ENCODE results near the gene MON2. TPM values are rescaled to one million over a fixed set of nuclear protein-coding genes. Genes with fewer than 3 reads are reported as not detected.

MON2 gene
- total RNA-seq, 1 experiment from 2014 or later: 24.6 TPM

DNA sequence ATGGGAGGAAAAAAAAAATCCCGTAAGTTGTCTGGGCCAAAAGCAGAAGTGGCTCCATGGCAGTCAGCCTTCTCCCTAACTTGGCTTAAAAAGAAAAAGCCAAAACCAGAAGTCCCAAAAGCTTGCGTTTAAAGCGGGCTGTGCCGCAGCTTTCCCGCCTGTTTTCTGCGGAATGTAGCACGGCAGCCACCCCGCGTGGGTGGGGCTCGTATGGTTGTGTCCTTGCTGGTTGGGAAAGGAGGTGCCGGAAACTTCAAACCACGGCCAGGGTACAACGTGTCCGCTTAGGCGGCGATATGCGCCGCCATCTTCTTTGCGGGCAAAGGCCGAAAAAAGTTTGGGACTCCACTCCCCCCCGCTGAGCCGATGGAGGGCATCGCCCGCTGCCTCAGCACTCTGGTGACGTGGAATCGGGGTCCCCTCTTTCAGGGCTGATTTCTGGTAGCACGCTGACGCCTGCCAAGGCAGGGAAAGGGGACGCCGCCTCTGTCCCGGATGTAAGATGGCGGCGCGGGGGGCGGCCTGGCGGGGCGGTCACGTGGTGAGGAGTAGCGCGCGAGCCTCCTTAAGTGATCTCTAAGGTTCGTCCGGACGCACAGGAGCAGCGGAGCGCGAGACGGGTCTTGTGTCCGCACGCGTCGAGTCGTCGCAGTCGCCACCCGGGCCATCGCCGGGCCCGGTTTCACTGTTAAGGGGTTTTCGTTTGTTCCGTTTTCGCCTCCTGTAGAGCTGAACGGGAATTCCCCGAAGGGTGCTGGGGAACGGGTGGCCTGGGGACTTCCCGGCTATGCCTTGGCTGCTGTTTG lies 135.8 kb downstream of the MON2 start:
- H3K9me3 ChIP-seq (replicated peaks): no peaks in the 10 kb centered on the region
- no peaks in the 10 kb centered on the region for H3K27me3 ChIP-seq
- peak; percentile 93 for DNase-seq
- no peaks in the 10 kb centered on the region for H3K36me3 ChIP-seq
- H3K4me1 ChIP-seq: peaks cover 9% of the 10 kb centered on the region
- H3K4me3 ChIP-seq: peak overlapping the region; percentile 84
- peak overlapping the region; percentile 98 for H3K27ac ChIP-seq

DNA sequence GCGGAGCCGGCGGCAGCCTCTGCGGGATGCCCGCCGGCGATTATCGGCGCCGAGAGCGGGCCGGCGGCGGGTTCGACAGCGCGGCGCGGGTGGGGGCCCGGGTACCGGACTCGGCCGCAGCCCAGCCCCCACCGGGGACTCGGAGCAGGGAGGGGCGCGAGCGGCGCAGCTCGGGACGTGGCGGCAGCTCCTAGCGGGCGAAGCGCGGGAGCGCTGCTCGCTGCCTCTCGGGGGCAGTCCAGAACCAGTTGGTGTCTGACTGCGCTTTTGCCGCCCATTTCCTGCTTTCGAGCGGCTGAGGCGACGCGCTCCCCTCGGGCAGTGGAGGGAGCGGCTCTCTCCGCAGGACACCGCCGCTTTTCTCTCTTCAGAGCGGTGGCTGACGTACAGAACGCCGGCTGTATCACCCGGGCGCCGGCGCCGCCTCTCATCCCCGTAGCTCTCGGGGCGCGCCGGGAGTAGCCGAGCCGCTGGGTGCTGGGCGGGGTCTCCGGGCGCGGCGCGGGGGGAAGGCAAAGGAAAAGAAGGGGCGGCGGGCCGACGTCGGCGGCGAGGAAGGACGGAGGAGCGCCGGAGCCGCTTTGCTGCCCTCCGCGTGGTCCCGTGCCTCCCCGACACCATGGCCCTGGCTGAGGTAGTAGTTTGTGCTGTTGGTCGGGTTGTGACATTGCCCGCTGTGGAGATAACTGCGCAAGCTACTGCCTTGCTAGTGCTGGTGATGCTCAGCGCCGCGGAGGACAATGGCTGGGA lies 136.6 kb downstream of the MON2 start:
- peak; percentile 83 to 84 for DNase-seq
- peak overlapping the region; percentile 84 for H3K4me3 ChIP-seq

DNA sequence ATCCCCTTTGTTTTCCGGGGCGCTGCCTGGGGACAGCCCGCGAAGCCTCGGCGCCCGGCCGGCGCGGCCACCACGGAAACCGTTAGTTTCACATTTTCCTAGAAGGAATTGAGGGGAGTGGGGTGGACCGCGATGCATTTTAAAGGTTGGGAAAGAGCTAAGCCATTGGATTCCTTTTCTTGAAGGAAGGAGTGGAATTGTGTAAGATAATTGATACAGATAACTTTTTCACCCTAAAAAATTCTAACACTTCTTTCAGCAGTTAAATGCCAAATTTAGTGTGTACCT lies 137.1 kb downstream of the MON2 start:
- peaks cover 9% of the 10 kb centered on the region for H3K4me1 ChIP-seq
- peak overlapping the region; percentile 98 for H3K27ac ChIP-seq
- no peaks in the 10 kb centered on the region for H3K27me3 ChIP-seq
- no peaks in the 10 kb centered on the region for H3K9me3 ChIP-seq (replicated peaks)
- DNase-seq: no peak
- peak overlapping the region; percentile 84 for H3K4me3 ChIP-seq
- H3K36me3 ChIP-seq: no peaks in the 10 kb centered on the region

More for the DNA sequence above, 136.6 kb downstream of the MON2 start:
- H3K36me3 ChIP-seq: no peaks in the 10 kb centered on the region
- H3K27me3 ChIP-seq: no peaks in the 10 kb centered on the region
- peak overlapping the region; percentile 98 for H3K27ac ChIP-seq
- H3K4me1 ChIP-seq: peaks cover 9% of the 10 kb centered on the region
- H3K9me3 ChIP-seq (replicated peaks): no peaks in the 10 kb centered on the region

DNA sequence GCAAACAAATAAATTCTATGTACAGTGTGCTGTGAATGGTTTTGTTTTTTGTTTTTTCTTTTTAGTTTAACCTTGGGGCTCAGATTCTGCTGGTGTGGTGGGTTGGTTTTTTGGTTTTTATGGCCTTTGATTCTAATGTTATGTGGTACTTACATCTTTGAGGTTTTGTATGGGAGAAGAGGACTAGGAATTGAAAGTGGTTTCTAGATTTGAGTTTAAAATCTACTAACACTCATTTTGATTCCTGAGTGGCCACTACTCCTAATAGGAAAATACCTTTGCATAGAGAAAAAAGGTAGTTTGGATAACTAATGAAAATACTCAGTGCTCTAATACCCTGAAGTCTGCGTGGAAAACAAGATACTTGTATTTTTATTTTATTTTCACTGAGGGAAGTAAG lies 137.7 kb downstream of the MON2 start:
- H3K4me1 ChIP-seq: peaks cover 9% of the 10 kb centered on the region

DNA sequence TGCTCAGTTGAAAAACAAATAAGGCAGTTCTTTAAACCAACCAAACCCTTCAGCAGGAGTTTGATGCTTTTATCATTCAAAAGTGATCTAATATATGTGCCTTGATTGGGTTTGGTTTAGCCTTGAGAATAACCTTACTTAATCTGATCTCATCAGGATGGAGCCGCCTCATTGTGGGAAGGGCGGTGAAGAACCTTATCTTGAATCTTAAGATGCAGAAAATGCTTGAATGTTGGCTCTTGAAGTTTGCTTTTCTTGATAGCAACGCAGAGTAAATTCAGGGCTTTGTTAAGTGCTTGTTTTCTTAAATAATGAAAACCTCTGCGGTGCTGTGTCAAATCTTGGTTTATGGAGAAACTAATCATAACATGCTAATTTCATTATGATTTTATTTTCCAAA lies 138.2 kb downstream of the MON2 start:
- no peak overlapping the region for H3K27ac ChIP-seq
- peaks cover 9% of the 10 kb centered on the region for H3K4me1 ChIP-seq
- no peak for DNase-seq
- no peaks in the 10 kb centered on the region for H3K9me3 ChIP-seq (replicated peaks)
- H3K36me3 ChIP-seq: no peaks in the 10 kb centered on the region
- H3K27me3 ChIP-seq: no peaks in the 10 kb centered on the region
- H3K4me3 ChIP-seq: peak overlapping the region; percentile 84

More for the DNA sequence above, 137.7 kb downstream of the MON2 start:
- H3K27me3 ChIP-seq: no peaks in the 10 kb centered on the region
- peak overlapping the region; percentile 98 for H3K27ac ChIP-seq
- peak overlapping the region; percentile 84 for H3K4me3 ChIP-seq
- H3K9me3 ChIP-seq (replicated peaks): no peaks in the 10 kb centered on the region
- no peaks in the 10 kb centered on the region for H3K36me3 ChIP-seq
- DNase-seq: no peak

DNA sequence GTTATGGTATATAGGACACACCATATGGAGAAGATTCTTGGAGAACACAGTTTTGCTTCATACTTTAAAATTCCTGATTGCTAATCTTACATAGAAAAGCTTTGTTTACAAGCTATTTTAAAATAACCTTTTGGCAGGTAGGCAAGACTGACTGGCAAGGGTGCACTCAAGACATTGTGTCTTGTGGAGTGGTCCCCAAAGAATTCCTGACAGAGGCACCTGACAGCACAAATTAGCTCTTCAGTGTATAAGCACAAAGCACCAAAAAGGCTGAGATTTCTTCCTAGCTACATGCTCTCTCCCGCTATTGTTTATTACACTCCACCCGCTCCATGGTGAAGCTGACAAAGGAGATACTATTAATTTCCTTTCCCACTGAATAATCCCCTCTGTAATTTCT lies 139.4 kb downstream of the MON2 start:
- no peak for DNase-seq
- Histone ChIP-seq H3K27me3 (no peaks in the 10 kb centered on the region), H3K4me3 (no peak overlapping the region), H3K27ac (no peak overlapping the region), H3K9me3 (replicated peaks) (no peaks in the 10 kb centered on the region), H3K36me3 (no peaks in the 10 kb centered on the region), H3K4me1 (peaks cover 9% of the 10 kb centered on the region)

DNA sequence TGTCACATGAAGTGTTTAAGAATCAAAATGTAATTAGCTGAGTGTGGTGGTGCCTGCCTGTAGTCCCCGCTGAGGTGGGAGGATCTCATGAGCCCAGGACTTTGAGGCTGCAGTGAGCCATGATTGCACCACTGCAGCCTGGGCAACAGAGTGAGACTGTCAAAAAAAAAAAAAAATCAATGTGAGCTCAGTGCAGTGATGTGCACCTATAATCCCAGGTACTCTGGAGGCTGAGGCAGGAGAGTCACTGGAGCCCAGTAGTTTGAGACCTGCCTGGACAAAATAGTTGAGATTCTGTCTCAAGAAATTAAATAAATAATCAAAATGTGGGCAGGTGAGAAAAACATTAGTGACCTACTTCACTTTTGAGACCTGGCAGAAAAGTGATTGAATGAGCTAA lies 140.0 kb downstream of the MON2 start:
- no peak overlapping the region for H3K27ac ChIP-seq
- H3K4me3 ChIP-seq: no peak overlapping the region
- no peaks in the 10 kb centered on the region for H3K9me3 ChIP-seq (replicated peaks)
- no peaks in the 10 kb centered on the region for H3K27me3 ChIP-seq
- no peak for DNase-seq
- H3K36me3 ChIP-seq: no peaks in the 10 kb centered on the region
- peaks cover 3% of the 10 kb centered on the region for H3K4me1 ChIP-seq

DNA sequence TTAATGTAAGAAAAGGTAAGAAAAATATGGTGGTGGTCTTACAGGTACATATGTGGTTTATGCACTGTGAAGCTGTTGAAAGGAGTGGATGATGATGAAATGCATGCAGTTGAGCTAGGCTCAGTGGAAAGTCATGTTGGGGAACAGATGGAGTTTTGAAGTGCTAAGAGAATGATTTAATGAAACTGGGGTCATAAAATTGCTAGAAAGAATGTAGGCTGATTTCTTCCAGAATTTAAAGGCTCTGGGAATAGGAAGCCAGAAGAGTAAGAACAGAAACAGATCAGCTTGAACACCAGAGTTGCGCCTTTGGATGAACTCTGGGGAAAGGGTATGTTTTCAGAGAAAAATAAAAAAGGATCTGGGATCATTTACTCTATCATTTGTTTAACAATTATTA lies 146.5 kb downstream of the MON2 start:
- Histone ChIP-seq H3K36me3 (no peaks in the 10 kb centered on the region), H3K27ac (no peak overlapping the region), H3K27me3 (no peaks in the 10 kb centered on the region), H3K4me3 (no peak overlapping the region), H3K9me3 (replicated peaks) (no peaks in the 10 kb centered on the region), H3K4me1 (no peaks in the 10 kb centered on the region)
- no peak for DNase-seq

DNA sequence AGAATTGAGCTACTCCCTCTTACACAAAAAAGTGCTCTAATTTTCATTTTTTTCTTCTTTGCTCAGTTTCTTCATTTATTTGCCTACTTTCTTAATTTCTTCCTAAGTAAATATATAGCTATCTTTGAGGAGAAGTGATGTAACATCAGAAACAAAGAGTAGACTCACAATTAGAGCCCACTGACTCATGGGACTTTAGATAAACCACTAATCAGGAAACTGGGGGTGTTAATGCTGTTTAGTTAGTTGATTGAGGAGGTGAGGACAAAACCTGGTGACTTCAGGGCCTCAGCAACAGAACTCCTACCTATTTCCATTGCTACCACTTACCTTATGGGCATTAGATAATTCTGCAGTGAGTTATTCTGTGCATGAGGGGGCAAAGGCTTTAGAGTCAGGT lies 151.7 kb downstream of the MON2 start:
- no peaks in the 10 kb centered on the region for H3K4me1 ChIP-seq
- no peaks in the 10 kb centered on the region for H3K36me3 ChIP-seq
- H3K27ac ChIP-seq: no peak overlapping the region
- no peaks in the 10 kb centered on the region for H3K9me3 ChIP-seq (replicated peaks)
- DNase-seq: no peak
- H3K27me3 ChIP-seq: no peaks in the 10 kb centered on the region
- H3K4me3 ChIP-seq: no peak overlapping the region

DNA sequence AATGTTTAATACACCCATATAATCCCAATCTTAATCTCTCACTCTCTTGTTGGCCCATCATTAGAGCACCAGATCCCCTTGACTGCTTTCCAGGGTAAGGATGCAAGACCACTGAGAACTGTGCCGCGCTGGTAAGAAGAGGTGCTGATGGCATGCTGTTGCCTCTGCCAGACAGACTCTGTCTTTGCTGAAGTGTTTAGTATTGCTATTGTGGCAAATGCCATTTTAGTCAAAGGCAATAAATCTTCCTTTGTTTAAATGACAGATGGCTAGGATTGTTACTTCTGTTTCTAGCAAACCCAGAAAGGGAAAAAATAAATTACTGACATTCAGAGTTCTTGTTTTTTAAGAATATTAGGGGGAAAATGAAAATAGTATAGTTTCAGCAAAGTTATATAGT lies 152.3 kb downstream of the MON2 start:
- DNase-seq: no peak
- H3K36me3 ChIP-seq: no peaks in the 10 kb centered on the region
- H3K27me3 ChIP-seq: no peaks in the 10 kb centered on the region
- no peaks in the 10 kb centered on the region for H3K9me3 ChIP-seq (replicated peaks)
- no peaks in the 10 kb centered on the region for H3K4me1 ChIP-seq
- H3K27ac ChIP-seq: no peak overlapping the region
- no peak overlapping the region for H3K4me3 ChIP-seq

DNA sequence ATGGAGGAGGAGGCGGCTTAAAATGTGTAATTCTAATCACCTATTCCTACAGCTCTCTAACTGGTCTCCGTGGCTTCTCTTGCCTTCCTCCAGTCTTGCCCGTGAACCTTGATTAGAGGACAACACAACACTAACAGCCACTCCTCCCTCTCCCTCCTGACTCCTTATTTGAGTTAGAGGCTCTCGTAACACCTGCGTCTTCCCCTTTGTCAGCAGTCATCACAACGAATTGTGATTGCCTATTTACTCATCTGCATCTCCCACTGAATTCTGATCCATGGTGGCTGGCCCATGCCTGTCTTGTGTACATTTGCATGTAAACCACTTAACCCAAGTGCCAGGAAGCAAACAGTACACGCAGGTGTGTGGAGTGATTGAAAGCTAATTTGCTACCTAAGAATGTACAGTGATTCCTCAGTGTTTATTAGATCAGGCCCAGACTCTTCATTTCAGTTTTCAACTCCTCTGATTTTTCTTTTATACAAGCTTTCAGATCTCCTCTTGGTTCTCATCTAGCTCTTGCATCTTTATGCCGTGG lies 154.5 kb downstream of the MON2 start:
- H3K9me3 ChIP-seq (replicated peaks): no peaks in the 10 kb centered on the region

DNA sequence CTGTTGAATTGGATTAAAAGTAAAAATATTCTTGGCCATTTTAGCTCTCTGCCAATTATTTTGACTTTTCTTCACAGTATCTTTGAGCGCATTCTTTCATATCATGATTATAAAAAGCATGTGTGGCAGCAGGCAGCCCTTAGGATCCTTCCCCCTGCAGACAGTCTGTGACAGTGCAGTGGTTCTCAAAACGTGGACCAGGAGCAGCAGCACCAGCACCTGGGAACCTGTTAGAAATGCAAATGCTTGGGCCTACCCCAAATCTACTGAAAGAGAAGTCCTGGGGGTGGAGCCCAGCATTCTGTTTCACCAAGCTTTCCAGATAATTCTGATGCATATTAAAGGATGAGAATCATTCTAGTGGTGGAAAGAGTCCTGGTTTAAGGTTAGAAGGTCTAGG lies 155.6 kb downstream of the MON2 start:
- H3K36me3 ChIP-seq: no peaks in the 10 kb centered on the region
- H3K4me1 ChIP-seq: peaks cover 6% of the 10 kb centered on the region
- no peak for DNase-seq
- H3K4me3 ChIP-seq: no peak overlapping the region
- H3K9me3 ChIP-seq (replicated peaks): no peaks in the 10 kb centered on the region
- no peak overlapping the region for H3K27ac ChIP-seq
- no peaks in the 10 kb centered on the region for H3K27me3 ChIP-seq

More for the DNA sequence above, 154.5 kb downstream of the MON2 start:
- no peaks in the 10 kb centered on the region for H3K27me3 ChIP-seq
- no peak overlapping the region for H3K4me3 ChIP-seq
- H3K27ac ChIP-seq: no peak overlapping the region
- no peaks in the 10 kb centered on the region; the same call in 1 of the 2 replicates for H3K4me1 ChIP-seq
- DNase-seq: no peak
- H3K36me3 ChIP-seq: no peaks in the 10 kb centered on the region

DNA sequence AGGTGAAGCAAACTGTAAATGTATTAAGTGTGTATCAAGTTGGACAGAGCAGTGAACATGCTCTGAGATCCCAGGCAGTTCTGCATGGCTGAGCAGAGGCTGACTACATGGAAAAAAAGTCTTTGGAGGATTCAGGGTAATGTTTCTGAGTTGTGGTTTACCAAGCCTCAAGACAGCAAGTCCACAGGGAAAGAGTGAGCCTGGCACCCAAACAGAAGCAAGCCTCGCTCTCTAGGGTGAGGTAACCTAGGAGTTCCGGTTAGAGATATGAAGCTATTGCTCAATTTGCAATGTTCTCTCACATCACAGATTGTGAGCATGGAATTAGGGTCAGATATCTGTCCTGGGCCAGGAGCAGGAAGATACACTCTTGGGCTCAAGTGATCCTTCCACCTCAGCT lies 158.6 kb downstream of the MON2 start:
- Histone ChIP-seq H3K36me3 (no peaks in the 10 kb centered on the region), H3K4me1 (peaks cover 11% of the 10 kb centered on the region), H3K4me3 (no peak overlapping the region), H3K9me3 (replicated peaks) (no peaks in the 10 kb centered on the region), H3K27ac (no peak overlapping the region), H3K27me3 (no peaks in the 10 kb centered on the region)
- DNase-seq: peak in 1 of 2 experiments; percentile 18

DNA sequence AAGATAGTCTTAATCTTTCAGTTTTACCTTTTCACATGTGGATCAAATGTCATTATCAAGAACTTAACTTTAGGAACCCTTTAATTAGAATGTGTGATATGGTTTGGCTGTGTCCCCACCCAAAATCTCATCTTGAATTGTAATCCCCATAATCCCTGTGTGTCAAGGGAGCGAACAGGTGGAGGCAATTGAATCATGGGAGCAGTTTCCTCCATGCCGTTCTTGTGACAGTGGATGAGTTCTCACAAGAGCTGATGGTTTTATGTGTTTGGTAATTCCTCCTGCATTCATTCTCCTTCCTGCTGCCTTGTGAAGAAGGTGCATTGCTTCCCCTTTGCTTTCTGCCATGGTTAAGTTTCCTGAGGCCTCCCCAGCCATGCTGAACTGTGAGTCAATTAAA lies 160.6 kb downstream of the MON2 start:
- no peaks in the 10 kb centered on the region for H3K36me3 ChIP-seq
- no peak overlapping the region for H3K4me3 ChIP-seq
- no peaks in the 10 kb centered on the region for H3K9me3 ChIP-seq (replicated peaks)
- no peak overlapping the region for H3K27ac ChIP-seq
- peak; percentile 27 to 57 for DNase-seq
- no peaks in the 10 kb centered on the region for H3K27me3 ChIP-seq
- H3K4me1 ChIP-seq: peaks cover 11% of the 10 kb centered on the region

DNA sequence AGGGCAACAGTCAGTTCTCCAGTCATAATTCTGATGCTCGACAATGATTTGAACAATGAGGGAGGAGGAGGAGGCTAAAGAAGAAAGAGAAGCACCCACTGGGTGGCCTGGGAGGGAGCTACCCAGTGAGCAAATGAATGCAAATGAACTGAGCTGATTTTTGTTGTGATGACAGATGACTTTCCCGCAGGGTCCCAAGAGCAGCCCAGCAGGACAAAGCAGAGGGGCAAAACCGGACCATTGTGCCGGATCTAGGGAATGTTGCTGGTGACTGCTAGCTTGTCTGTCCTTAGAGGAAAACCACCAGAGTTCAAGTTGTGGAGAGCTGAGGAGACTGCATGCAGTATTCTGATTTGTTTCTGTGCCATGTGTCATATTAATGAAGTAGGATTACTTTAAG lies 162.8 kb downstream of the MON2 start:
- H3K4me1 ChIP-seq: peaks cover 11% of the 10 kb centered on the region
- H3K4me3 ChIP-seq: no peak overlapping the region
- no peaks in the 10 kb centered on the region for H3K27me3 ChIP-seq
- H3K9me3 ChIP-seq (replicated peaks): no peaks in the 10 kb centered on the region
- no peak for DNase-seq
- no peak overlapping the region for H3K27ac ChIP-seq
- H3K36me3 ChIP-seq: no peaks in the 10 kb centered on the region
